AG09319 (cell line): ENCODE measurements around the gene TICAM2.

Experiments
- DNase-seq: peaks from one replicate; pipeline ENCODE4 v3.0.0-alpha.2; 2010; ENCODE audit warnings: low read depth; ENCODE audit errors: extremely low read depth
- CTCF ChIP-seq: IDR thresholded peaks from 2 replicates; pipeline ENCODE4 v1.5.1; 2011; ENCODE audit warnings: low read depth, mild to moderate bottlenecking, inconsistent platforms, low read length, moderate library complexity

TICAM2 gene

DNA sequence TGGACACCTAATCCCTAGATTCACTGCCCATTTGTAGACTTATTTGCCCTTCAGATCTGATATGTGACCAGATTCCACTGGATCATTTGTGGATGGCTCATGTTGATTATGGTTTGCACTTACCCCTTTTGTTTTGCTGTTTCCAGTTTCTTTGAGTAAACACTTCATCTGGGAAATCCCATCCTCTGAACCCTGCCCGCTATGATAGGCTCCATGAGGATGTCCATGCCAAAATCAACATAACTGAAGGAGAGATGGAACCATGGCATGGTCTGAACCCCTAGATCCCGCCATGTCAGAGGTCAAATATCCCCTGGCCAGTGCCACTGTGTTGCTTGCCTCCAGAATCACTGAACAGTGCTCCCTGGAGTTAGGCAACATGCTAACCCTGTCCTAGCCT is 46.0 kb downstream of the TICAM2 start:
- DNase-seq, result no peak
- TF ChIP-seq CTCF, result no peak

GRCh38 chr5:115555084-115555633 is 47.1 kb downstream of the TICAM2 start:
- no peak for DNase-seq
- TF ChIP-seq CTCF, result no peak

DNA sequence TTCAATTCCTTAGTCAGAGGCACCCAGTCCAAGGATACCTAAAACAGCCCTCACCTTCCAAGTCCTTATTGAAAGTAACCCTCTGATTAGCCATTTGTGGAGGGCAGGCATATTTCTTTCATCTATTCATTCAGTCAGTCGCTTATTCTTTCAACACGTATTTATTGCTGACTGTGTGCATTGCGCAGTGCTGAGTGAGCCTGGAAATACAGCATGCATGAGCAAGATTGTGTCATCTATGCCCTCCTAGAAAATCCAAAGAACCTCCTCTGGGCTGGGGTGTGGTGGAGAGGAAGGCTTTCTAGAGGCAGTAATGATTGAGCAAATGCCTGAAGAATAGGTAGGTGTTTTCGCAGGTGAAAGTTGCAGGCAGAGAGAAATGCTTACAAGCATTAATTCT is 49.2 kb downstream of the TICAM2 start:
- no peak for TF ChIP-seq CTCF
- DNase-seq, result no peak

GRCh38 chr5:115551415-115551814 is 50.9 kb downstream of the TICAM2 start:
- TF ChIP-seq CTCF, result no peak
- no peak for DNase-seq

DNA sequence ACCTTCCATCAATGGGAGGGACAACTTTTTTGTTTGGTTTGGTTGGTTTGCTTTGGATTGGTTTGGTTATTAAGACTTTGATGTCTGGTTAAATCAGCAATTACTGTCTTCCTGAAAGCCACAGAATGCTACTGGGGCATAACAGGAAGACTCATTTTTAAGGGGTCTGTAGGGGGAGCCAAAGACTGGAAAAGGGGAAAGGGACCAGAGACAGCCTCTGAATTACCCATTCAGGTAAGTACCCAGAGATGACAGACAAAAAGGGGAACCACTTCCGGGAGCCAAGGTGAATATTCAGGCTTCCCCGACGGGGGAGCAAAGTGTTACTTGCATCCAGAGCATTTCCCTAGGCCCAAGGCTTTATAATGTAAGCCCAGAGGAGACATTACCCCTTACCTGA is 53.1 kb downstream of the TICAM2 start:
- TF ChIP-seq CTCF, result no peak
- no peak for DNase-seq

DNA sequence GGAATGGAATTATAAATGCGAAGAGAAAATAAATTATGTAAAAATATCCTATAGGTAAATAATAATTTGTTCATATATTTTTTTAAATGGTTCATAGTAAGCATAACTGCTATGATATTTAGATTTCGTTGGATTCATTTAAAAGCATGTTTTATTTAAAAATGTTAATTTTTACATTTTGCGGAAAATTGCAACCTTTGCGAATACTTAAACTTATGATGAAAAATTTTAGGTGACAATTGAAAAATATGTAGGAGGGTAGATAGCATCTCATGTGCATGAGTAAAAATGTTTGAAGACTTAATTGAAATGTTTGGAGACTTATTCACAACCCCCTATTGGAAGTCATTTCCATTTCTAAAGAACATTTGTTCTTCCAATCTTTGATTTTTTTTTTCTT is 53.6 kb downstream of the TICAM2 start:
- DNase-seq, result no peak
- no peak for TF ChIP-seq CTCF

- no peak for TF ChIP-seq CTCF
- no peak for DNase-seq
These were observed 56.9 kb downstream of the TICAM2 start for GRCh38 chr5:115545351-115545882.
